Activated CD8-positive, alpha-beta memory T cell treated with anti-CD3 and anti-CD28 coated beads, Interleukin-2, amount 50 U/mL, for 24 hours (primary cell): ENCODE data around the gene KCNJ9.
"Not testable (repeated sequence)": the region's sequence is repeated elsewhere in the genome, so short reads cannot be mapped to it uniquely, and the experiment has no call there.

Source experiments
- DNase-seq: peaks from one replicate; pipeline ENCODE4 v3.0.0-alpha.2; 2020; ENCODE audit errors: extremely low read depth

KCNJ9 gene

DNA sequence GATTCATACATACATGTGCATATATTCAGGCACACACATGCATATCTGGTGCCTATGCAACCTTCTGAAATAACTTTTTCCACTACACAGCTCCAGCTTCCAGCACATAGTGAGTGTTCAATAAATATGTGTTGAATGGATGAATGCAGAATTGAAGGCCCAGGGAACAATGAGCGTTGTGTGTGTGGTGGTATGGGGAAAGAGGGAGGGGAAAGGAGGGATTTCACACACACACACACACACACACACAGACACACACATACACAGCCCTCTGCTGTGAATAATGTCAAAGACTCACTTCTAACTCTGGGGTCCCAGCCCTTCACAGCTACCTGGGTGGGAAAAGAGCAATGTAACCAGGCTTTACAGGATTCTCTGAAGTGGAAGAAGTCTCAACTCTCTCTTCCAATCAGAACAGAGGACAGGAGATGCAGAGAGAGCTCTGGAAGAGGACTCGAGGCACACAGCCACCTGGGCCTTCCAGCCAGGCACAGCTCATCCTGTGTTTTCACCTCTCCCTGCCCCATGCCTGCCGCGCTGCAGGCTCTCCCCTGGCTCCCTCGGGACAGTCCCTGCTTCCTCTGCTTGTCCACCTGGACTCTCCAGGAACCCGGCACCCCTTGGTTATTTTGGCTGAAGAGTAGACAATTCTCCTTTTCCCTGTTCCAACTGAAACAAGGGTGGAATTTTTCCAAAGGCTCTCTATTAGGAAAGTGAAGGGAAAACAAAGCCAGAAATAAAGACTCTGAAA lies 22.5 kb downstream of the KCNJ9 start:
- DNase-seq: no peak

DNA sequence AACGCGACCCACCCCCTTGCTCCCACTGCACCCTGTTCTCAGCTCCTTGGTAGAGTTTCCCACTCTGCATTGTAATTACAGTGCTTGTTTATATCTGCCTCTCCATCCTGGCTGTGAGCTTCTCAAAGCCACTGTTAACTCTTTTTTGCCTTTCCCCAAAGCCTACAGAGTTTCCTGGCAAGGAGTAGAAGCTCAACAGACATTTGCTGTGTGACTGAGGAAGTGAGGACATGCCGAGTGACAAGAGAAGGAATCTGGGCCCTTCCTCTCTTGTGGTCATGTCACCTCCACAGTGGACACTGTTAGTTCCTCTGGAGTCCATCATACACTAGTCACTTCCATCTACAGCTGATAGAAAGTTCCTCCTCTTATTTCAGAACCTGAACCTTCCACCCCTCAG lies 23.1 kb downstream of the KCNJ9 start:
- no peak for DNase-seq

DNA sequence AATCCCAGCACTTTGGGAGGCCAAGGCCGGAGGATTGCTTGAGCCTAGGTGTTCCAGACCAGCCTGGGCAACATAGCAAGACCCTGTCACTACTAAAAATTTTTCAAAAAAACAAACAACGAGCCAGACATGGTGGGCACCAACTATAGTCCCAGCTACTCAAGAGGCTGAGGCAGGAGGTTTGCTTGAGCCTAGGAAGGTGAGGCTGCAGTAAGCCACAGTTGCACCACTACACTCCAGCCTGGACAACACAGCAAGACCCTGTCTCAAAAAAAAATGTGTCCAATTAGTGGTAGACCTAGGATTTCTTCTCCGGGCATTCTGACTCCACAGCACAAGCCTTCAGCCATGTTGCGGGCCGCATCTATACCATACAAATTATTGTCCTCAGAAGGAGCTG lies 23.8 kb downstream of the KCNJ9 start:
- no peak for DNase-seq

DNA sequence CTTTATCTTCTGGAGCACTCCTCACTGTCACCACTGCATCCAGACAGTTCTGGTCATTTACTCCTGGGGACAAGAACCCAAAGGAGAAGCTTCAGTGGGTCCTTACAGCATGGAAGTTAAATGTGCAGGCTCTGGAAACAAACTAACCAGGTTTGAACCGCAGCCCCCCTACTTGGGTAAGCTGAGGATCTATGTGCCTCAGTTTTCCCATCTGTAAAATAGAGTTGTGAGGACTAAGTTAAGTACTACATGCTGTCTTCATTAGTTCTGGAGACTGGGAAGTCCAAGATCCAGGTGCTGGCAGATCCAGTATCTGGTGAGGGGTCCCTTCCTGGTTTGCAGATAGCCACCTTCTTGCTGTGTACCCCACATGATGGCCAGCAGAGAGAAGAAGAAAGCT lies 26.2 kb downstream of the KCNJ9 start:
- DNase-seq: no peak

DNA sequence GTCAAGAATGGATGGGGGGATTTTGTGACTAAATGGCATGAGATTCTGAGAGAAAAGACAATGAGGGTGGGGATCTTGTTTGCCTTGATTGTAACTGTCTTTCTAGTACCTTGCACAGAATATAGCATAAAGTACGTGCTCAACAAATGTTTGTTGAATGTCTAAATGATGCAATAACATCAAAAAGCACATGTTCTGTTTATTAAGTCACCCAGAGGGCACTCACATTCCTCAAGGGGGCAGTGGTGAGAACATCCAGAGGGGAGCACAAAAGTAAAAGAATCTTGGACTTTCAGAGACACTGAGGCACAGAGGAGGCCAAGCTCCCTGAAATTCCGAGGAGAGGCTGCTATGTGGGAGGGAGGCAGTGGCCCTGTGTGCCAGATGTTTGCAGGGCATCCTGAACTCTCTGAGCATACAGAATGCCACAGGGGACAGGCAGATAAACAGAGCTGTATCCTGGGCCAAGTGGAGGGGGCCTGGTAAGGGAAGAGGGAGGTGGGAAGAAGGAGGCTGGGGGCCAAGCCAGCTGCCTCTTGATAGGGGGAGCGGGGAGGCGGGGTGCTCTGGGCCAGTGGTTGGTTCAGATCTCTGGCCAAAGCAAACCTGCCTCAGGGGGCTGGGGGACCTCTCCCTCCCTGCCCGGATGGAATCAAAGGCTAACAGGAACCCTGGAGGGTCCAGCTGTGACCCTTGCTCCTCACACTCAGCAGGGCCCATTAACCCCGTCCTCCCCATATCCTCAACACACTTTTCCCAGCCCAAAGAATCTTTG lies 27.7 kb downstream of the KCNJ9 start:
- DNase-seq: no peak

DNA sequence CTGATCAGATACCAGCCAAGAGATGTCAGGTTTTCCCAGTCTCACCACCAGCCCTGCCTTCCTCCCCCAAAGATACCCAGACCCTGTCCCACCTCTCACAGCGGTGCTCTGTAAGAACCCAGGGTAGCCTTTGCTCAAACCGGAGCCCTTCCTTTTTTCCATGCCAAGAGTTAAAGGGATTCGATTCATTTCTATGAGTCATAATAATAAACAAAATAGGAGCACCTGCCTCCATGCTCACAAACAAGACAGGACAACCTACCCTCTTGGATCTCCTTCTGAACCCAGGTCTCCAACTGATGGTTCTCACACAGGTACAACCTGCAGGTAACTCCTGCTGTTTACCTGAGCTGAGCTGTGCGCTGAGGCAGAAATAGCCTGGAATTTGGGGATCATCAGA lies 28.3 kb downstream of the KCNJ9 start:
- no peak for DNase-seq

DNA sequence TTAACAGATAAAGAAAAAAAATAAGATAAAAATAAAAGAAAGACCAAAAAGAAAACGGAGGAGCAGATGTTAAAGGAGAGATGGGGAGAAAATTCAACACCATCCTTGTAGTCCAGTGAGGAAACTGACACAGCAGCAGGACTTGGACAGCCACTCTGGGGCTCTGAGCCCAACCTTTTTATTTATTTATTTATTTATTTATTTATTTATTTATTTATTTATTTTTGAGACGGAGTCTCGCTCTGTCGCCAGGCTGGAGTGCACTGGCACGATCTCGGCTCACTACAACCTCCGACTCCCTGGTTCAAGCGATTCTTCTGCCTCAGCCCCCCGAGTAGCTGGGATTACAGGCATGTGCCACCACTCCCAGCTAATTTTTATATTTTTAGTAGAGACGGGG lies 30.1 kb downstream of the KCNJ9 start:
- DNase-seq: not testable (repeated sequence)

DNA sequence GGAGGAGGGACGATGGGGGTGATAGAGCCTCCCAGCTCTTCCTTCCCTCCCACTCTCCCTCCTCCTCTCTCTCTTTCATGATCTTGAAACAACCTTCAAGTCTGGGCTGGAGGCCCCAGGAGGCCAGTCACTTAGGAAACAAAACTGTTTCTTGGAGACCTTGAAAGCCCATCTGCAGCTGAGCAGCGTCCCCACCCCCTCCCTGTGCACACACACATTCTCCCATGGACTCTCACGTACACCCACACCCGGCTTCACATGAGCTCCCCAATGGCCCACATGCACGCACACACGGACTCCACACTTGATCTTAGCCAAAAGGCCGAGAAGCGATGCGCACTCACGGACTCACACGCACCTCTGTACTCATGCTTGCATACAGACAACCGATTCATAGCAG lies 31.0 kb downstream of the KCNJ9 start:
- DNase-seq: no peak

DNA sequence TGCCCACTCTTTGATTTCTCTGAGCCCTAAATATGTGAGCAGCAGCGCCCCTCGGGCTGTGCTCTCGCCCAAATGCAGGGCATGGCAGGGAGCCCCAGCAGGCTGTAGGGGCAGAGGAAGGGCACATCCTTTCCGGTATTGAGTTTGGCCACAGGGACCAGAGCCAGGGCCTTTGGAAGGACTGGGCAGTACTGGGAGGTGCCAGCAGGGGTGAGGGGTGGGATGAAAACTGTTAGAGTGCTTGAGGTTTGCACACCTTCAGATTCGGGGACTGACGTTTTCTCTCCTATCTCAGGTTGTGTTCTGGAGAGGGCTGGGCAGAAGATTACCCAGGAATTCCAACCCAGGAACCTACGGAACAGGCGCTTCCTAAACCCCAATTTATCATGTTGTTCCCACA lies 32.1 kb downstream of the KCNJ9 start:
- no peak for DNase-seq

DNA sequence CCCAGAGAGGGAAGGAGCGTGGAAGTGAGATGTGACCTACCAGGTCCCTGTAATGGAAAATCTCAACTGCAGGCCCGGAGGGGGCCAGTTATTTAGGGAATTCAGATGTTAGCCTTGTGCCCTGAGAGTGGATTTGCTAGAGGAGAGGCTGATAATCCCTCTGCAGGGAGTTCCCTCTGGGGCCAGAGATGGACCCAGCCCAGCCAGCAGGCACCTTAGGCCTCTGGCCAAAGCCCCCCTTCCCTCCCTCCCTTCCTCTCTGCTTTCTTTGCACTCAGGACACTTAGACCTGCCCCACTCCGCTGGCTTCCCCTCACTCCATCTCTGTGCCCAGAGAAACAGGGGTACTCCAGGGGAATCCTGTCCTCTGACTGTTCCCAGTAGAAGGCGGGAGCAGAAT lies 32.7 kb downstream of the KCNJ9 start:
- no peak for DNase-seq

DNA sequence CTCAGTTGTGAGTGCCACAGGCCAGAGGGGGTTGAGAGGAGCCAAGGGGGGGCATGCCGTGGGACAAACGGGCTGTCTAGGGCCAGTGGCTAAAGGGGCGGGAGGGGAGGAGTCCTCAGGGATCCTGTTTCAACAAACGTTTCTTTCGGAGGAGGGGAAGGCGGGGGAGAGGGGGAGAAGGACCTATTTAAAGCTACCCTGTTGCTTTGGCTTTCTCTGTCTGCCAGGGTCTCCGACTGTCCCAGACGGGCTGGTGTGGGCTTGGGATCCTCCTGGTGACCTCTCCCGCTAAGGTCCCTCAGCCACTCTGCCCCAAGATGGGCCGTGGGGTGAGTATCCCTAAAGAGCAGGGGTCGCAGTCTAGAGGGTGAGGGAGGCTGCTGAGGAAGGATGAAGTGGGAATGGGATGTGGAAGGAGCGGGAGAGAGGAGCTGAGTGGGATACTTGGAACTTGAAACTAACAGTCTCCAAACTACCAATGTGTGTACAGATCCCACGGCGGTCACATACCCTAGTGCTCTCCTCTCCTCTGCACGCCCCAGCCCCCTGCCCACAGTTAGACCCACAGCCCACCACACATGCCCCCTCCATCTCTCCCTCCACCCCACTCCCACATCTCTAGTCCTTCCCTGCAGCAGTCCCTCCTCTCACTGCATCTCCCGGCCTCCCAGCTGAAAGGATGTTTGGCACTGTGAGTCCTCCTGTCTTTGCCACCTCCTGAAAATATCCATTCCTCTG lies 34.4 kb downstream of the KCNJ9 start, which contains the start of gene ATP1A2:
Gene ATP1A2, plus strand, starts transcription at position 215 of the 738 bp plus-strand sequence. Its CDS starts 103 bp downstream, at position 318.
- DNase-seq: no peak

DNA sequence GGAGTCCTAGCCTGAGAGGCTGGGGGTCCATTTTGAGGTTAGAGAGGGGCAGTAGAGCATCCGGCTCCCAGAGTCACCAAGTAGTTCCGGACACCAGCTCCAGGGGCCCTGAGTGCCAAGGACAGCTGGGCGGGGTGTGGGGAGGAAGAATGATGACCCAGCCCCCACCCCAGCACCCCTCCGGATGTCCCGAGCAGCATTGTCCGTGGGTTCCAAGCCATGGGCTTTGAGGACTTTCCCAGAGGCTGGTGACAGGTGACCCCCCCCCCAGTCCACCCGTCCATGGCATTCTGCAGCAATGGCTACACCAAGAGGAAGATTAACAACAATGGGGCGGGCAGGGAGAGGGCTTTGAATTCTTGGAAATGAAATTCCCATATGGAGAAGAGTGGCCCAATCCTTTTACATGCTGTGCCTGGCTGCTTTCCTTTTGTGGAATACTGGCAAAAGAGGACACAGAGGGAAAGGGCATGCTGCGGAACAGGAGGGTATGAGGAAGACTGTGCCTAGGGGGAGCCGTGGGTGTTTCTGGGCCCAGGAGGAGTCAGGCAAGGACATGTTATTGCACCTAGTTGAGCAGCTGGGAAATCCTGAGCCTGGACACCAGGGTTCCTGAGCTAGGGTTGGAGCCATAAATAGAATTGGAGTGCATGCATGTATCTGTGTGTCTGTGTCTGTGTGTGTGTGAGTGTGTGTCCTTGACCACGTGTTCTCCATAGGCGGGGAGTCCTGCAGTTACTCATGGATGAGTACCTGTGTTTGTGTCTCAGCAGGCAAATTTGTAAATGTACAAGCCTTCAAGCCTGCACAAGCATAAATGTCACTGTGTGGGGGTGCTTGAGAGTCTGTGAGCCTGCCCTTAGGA lies 35.2 kb downstream of the KCNJ9 start:
- DNase-seq: no peak

DNA sequence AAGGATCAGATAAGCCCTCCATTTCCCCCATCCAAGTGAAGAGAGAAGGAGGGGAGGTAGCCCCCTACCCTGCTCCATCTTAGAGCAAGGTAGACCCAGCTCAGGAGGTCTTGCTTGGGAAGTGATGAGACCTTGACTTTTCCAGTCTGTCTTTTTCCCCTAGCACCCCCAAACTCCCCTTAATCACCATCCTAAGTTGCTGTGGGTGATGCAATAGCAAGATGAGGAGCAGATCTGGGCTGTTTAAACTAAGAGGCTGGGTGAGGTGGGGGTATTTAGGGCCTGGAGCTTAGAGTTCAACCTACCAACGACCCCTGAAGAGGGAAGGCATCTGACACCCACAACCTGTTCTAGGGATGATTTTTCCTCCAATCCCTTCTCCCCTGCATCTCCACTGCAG lies 36.0 kb downstream of the KCNJ9 start:
- DNase-seq: no peak

DNA sequence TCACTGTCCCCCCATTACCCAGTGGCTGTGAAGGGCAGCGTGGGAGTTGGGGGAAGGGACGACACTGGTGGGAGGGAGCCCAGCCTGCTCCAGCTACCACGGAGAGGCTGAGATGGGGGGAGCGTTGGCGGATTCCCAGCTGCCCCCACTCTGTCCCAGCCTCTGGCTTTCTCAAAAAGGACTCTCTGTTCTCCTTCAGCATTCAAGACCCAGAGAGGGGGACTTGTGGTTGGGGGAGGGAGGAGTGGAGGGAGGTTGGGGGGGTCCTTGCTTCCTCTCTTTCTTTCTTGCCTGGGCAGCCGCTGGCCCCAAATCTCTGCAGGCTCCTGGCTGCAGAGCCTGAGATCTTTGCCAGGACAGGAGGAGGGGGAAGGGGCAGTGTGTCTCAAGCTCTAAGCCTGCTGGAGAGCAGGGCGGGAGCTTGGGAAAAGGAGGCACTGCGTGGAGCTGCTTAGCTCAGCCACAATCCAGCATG lies 36.4 kb downstream of the KCNJ9 start:
- DNase-seq: no peak

DNA sequence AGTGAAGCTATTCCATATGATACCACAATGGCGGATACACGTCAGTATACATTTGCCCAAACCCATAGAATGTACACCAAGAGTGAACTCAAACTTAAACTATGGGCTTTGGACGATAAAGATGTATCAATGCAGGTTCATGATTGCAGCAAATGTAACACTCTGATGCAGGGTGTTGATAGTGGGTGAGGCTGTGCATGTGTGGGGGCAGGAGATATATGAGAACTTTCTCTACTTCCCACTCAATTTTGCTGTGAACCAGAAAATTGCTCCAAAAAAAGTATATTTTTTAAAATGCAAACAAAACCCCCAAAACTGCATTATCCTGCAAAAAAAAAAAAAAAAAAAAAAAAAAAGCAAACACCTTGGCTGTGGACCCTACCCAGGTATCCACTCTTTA lies 37.6 kb downstream of the KCNJ9 start:
- DNase-seq: no peak

DNA sequence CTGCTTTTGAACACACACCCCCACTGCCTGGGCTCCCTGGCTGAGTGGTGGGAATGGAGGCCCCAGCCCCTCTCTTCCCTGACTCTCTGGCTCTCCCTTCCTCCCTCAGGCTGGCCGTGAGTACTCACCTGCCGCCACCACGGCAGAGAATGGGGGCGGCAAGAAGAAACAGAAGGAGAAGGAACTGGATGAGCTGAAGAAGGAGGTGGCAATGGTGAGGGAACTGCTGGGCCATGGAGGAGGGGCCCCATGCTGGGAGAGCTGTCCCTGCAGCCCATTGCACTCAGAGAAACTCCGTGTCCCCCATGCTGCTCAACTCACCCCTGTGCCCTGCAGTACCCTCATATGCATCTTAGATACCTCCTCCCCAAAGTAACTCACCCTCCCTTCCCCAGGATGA lies 39.5 kb downstream of the KCNJ9 start:
- no peak for DNase-seq

DNA sequence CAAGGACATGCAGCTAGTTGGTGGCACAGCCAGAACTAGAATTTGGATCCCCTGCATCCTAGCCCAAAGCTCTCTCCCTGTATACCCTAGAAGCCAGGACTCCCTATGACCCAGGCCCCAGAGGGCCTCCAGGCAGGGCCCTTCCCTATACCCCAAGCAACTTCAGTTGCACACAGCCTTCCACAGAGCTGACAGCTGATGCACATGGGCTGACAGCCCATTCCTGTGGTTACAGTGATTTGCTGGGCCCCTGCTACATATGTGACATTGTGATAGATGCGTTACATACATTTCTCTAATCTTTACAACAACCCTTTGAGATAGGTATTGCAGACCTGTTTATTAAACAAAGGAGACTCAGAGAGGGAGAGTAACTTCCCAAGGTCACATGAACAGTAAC lies 40.0 kb downstream of the KCNJ9 start:
- DNase-seq: no peak

DNA sequence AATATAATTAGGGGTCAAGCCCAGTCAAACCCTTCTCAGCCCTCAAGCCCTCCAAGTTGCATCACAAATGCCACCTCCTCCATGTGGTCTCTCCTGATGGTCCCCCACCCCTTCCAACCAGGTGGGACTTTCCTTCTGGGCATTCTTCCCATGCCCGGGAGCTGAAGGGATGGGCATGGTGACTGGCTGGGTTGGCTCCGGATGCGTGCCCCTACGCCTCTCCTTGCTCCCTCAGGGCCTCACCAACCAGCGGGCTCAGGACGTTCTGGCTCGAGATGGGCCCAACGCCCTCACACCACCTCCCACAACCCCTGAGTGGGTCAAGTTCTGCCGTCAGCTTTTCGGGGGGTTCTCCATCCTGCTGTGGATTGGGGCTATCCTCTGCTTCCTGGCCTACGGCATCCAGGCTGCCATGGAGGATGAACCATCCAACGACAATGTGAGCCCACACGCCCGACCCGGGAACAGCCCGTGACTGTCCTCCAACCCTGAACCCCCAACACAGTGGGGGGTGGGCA lies 41.7 kb downstream of the KCNJ9 start:
- DNase-seq: no peak

DNA sequence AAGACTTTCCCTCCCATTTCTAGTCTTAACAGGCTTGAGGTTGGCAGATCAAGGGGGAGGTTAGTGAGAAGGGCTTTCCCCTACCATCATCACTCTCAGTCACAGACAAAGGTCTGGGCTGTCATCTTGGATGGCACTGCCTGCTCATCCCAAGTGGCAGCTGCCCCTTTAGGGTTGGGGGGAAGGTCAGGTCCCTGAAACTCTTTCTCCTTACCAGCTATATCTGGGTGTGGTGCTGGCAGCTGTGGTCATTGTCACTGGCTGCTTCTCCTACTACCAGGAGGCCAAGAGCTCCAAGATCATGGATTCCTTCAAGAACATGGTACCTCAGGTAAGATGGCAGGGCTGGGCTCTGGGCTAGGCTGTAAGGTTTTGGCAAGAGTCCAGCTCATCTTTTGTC lies 42.4 kb downstream of the KCNJ9 start:
- no peak for DNase-seq

DNA sequence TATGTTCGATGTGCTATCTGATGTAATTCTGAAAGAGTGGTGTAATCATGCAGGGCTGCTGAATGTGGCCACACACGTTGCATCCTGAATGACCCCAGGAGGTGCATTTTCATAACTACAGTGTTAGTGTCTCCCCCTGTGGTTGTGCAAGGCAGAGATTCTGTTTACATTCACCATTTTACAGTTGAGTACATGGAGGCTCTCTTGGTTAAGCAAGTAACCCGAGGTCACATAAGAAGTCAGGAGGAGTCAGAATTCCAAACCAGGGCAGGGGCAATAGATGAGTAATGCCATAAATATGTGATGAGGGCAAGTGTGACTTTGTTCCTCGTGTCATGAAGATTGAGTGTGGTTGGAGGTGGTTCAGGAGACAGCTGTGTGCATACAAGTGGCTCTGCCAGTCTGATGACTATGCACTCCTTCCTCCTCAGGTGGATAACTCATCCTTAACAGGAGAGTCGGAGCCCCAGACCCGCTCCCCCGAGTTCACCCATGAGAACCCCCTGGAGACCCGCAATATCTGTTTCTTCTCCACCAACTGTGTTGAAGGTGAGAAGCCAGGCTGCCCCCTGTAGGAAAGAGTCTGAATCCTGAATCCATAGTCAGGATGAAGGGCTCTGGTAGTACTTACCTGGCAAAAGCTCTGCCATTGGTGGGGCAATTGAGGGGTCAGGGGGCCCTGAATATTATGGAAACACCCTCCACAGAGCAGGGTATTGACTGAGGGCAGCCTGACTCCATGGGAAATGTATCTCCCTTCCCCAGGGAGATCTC lies 43.6 kb downstream of the KCNJ9 start:
- no peak for DNase-seq

DNA sequence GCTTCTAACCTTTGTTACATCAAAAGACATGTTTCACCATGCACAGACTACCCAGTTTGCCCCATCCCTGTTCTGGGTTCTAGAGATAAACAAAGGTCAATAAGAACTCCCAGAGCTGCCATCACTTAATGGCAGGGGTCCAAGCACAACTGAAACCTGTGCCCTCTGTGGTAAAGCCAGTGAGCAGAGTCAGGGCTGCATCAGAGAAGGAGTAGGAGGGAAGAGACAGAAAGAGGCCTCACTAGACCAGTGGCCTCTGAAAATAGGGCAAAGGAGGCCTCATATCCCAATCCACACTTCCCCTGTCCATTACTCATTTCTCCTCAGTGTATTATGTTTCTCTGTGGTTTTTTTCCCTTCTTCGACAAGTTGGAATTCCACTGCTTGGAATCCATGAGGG lies 44.4 kb downstream of the KCNJ9 start:
- no peak for DNase-seq
